Activated CD8-positive, alpha-beta memory T cell treated with anti-CD3 and anti-CD28 coated beads, Interleukin-2, amount 50 U/mL, for 1 hour (primary cell): ENCODE data around the gene PPFIBP1.

ENCODE experiments used
- DNase-seq: peaks from one replicate; pipeline ENCODE4 v3.0.0-alpha.2; 2020; ENCODE audit errors: extremely low read depth

The PPFIBP1 gene

GRCh38 chr12:27665704-27666103, 141.7 kb downstream of the PPFIBP1 start:
- no peak for DNase-seq

GRCh38 chr12:27666510-27666909, 142.5 kb downstream of the PPFIBP1 start:
- no peak for DNase-seq

GRCh38 chr12:27667540-27667939, 143.5 kb downstream of the PPFIBP1 start:
- no peak for DNase-seq

- DNase-seq: no peak
These were observed 148.0 kb downstream of the PPFIBP1 start for GRCh38 chr12:27672051-27672450.

- no peak for DNase-seq
These were observed 148.6 kb downstream of the PPFIBP1 start for GRCh38 chr12:27672643-27673042.

GRCh38 chr12:27673101-27673718, 149.2 kb downstream of the PPFIBP1 start:
- no peak for DNase-seq

- DNase-seq: no peak
These were observed 151.0 kb downstream of the PPFIBP1 start for GRCh38 chr12:27674989-27675388.

GRCh38 chr12:27680619-27681018, 156.6 kb downstream of the PPFIBP1 start:
- no peak for DNase-seq

- DNase-seq: no peak
These were observed 158.5 kb downstream of the PPFIBP1 start for GRCh38 chr12:27682534-27682933.

GRCh38 chr12:27685274-27685673, 161.3 kb downstream of the PPFIBP1 start:
- DNase-seq: no peak

- DNase-seq: no peak
These were observed 162.1 kb downstream of the PPFIBP1 start for GRCh38 chr12:27686147-27686546.

GRCh38 chr12:27688671-27689070, 164.7 kb downstream of the PPFIBP1 start:
- DNase-seq: no peak

GRCh38 chr12:27689558-27690180, 165.7 kb downstream of the PPFIBP1 start:
- DNase-seq: no peak

GRCh38 chr12:27693403-27693802, 169.4 kb downstream of the PPFIBP1 start:
- no peak for DNase-seq

- no peak for DNase-seq
These were observed 171.7 kb downstream of the PPFIBP1 start for GRCh38 chr12:27695556-27696292.

GRCh38 chr12:27696293-27696652, 172.3 kb downstream of the PPFIBP1 start, which contains the start of gene REP15:
REP15 (plus strand) TSS chr12:27696447; CDS start chr12:27696563, 116 bp downstream.
- no peak for DNase-seq

- no peak for DNase-seq
These were observed 173.0 kb downstream of the PPFIBP1 start for GRCh38 chr12:27696864-27697564.

GRCh38 chr12:27703720-27704452, 179.9 kb downstream of the PPFIBP1 start:
- DNase-seq: no peak

- no peak for DNase-seq
These were observed 181.3 kb downstream of the PPFIBP1 start for GRCh38 chr12:27705263-27705662.

GRCh38 chr12:27707216-27707615, 183.2 kb downstream of the PPFIBP1 start:
- no peak for DNase-seq

GRCh38 chr12:27709212-27709931, 185.4 kb downstream of the PPFIBP1 start:
- DNase-seq: no peak
